Neural cell (in vitro differentiated cells): ENCODE data around the gene ANKRD44. TPM values are rescaled to one million over a fixed set of nuclear protein-coding genes. Genes with fewer than 3 reads are reported as not detected.

Experiments used
- H2AFZ ChIP-seq: fragments of 200-600, 300-800 bp; sonication (generic), shearing (Covaris generic); 2 replicates; pipeline ENCODE4 v1.6.0; 2014; ENCODE audit warnings: low read depth, mild to moderate bottlenecking, antibody characterized with exemption, low read length, moderate library complexity
- H3F3A ChIP-seq: fragments of 200-600 bp; shearing (Covaris generic); 2 replicates; pipeline ENCODE4 v1.6.1; 2016; ENCODE audit warnings: mild to moderate bottlenecking, moderate library complexity, mixed read lengths, antibody characterized with exemption, low read length; ENCODE audit not compliant: insufficient read depth, poor library complexity, severe bottlenecking
- H3K27ac ChIP-seq: fragments of 200-600, 300-800 bp; sonication (generic), shearing (Covaris generic); 2 replicates; pipeline ENCODE4 v1.5.1; 2014; ENCODE audit warnings: mild to moderate bottlenecking, low read length, moderate library complexity
- H3K27me3 ChIP-seq: fragments of 300-800, 200-600 bp; sonication (generic), shearing (Covaris generic); 2 replicates; pipeline ENCODE4 v1.6.0; 2014; ENCODE audit warnings: mild to moderate bottlenecking, low read depth, low read length, moderate library complexity; ENCODE audit not compliant: insufficient read depth
- H3K36me3 ChIP-seq: fragments of 300-800, 200-600 bp; sonication (generic), shearing (Covaris generic); 2 replicates; pipeline ENCODE4 v1.5.1; 2014; ENCODE audit warnings: mild to moderate bottlenecking, antibody characterized with exemption, low read length, moderate library complexity; ENCODE audit not compliant: insufficient read depth
- H3K4me2 ChIP-seq: fragments of 300-800, 200-600 bp; sonication (generic), shearing (Covaris generic); 2 replicates; pipeline ENCODE4 v1.6.0; 2014; ENCODE audit warnings: mild to moderate bottlenecking, low read length
- H3K4me3 ChIP-seq: fragments of 300-800, 200-600 bp; sonication (generic), shearing (Covaris generic); 2 replicates; pipeline ENCODE4 v1.5.1; 2014; ENCODE audit warnings: mild to moderate bottlenecking, low read length, moderate library complexity
- H3K79me2 ChIP-seq: fragments of 200-600 bp; shearing (Covaris generic); replicated peaks from 2 replicates; pipeline ENCODE4 v1.6.0; 2014; ENCODE audit warnings: mild to moderate bottlenecking, low read length, moderate library complexity; ENCODE audit not compliant: insufficient read depth
- H3K9ac ChIP-seq: fragments of 300-800, 200-600 bp; sonication (generic), shearing (Covaris generic); 2 replicates; pipeline ENCODE4 v1.6.1; 2016; ENCODE audit warnings: mild to moderate bottlenecking, low read length, mixed read lengths
- H3K9me2 ChIP-seq: fragments of 200-600 bp; shearing (Covaris generic); 2 replicates; pipeline ENCODE4 v1.6.1; 2016; ENCODE audit warnings: mild to moderate bottlenecking, low read length, mixed read lengths; ENCODE audit not compliant: insufficient read depth
- H3K9me3 ChIP-seq: fragments of 200-600, 300-800 bp; sonication (generic), shearing (Covaris generic); 2 replicates; pipeline ENCODE4 v1.6.1; 2016; ENCODE audit warnings: mild to moderate bottlenecking, mixed run types, low read length, moderate library complexity, mixed read lengths
- H4K20me1 ChIP-seq: fragments of 200-600 bp; shearing (Covaris generic); 2 replicates; pipeline ENCODE4 v1.6.1; 2016; ENCODE audit warnings: mild to moderate bottlenecking, mixed run types; ENCODE audit not compliant: insufficient read depth
- CTCF ChIP-seq: fragments of 450-650 bp; IDR thresholded peaks from 2 replicates; pipeline ENCODE4 v1.5.1; 2014; ENCODE audit warnings: antibody characterized with exemption, mild to moderate bottlenecking, moderate library complexity; ENCODE audit not compliant: poor library complexity, severe bottlenecking
- EP300 ChIP-seq: fragments of 450-650 bp; conservative IDR thresholded peaks from 2 replicates; pipeline ENCODE4 v1.6.1; 2014; ENCODE audit warnings: antibody characterized with exemption, mild to moderate bottlenecking, moderate library complexity; ENCODE audit not compliant: poor library complexity, severe bottlenecking
- EZH2 ChIP-seq: fragments of 200-600, 300-800 bp; shearing (Covaris generic), sonication (generic); IDR thresholded peaks from 2 replicates; pipeline ENCODE4 v1.6.1; 2014; ENCODE audit warnings: antibody characterized with exemption, low read length, borderline replicate concordance, mild to moderate bottlenecking; ENCODE audit not compliant: insufficient read depth, poor library complexity, severe bottlenecking
- MXI1 ChIP-seq: fragments of 450-650 bp; conservative IDR thresholded peaks from 2 replicates; pipeline ENCODE4 v1.6.1; 2014; ENCODE audit warnings: antibody characterized with exemption, mild to moderate bottlenecking; ENCODE audit not compliant: poor library complexity, severe bottlenecking
- POLR2AphosphoS5 ChIP-seq: IDR thresholded peaks from 2 replicates; pipeline ENCODE4 v1.6.1; 2012
- RAD21 ChIP-seq: fragments of 450-650 bp; conservative IDR thresholded peaks from 2 replicates; pipeline ENCODE4 v1.6.1; 2014; ENCODE audit warnings: antibody characterized with exemption, mild to moderate bottlenecking, moderate library complexity
- REST ChIP-seq: IDR thresholded peaks from 2 replicates; pipeline ENCODE4 v1.6.1; 2012; ENCODE audit warnings: borderline replicate concordance
- SMC3 ChIP-seq: fragments of 450-650 bp; conservative IDR thresholded peaks from 2 replicates; pipeline ENCODE4 v1.6.1; 2014; ENCODE audit warnings: antibody characterized with exemption, mild to moderate bottlenecking, moderate library complexity; ENCODE audit not compliant: poor library complexity
- TAF1 ChIP-seq: IDR thresholded peaks from 2 replicates; pipeline ENCODE4 v1.6.1; 2012; ENCODE audit warnings: low read depth
- polyA plus RNA-seq: library from polyadenylated mRNA; depleted of rRNA; stranded (reverse); fragments of >200 nt; gene quantifications from 2 replicates; pipeline ENCODE4 v1.2.3, GENCODE V29; 2014

Gene ANKRD44
- polyA plus RNA-seq, 1 donor from 2014 or later: 94.3 TPM

DNA sequence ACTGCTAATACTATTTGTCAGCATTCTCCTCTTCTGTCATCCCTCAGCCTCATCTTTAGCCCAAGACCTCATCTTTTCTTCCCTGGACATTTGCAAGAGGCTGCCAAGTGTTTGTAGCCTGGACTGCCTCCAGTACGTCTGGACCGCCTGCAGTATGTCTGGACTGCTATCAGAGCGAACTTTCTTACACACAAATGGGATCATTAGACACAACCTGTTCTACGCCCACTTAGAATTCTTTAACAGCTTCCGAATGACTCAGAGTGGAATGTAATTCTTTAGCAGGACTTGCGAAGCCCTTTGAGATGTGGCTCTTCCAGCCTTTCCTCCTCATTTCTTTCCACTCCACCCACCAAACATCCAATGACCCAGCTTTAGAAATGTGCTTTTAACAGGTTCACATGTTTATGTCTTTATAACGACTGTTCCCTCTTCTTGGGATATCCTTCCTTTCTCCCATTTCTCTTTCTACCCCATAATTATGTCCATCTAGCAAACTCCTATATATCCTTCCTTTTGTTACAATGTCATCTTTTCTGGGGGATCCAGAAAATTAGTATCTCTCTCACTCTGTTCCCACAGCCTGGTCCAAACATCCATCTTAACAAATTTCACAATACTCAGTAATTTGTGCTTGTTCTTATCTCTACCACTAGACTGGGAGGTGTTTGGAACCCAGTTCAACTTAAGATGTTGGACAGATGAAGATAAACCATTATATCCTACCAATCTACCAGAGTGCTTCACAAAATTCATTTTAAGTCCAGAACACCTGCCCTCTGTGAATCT lies 212.8 kb downstream of the ANKRD44 start:
- no peaks in the 10 kb centered on the region for H3K79me2 ChIP-seq
- no peaks in the 10 kb centered on the region for H4K20me1 ChIP-seq
- no peaks in the 10 kb centered on the region for H3K9me2 ChIP-seq
- H3K27ac ChIP-seq: no peak overlapping the region
- no peak overlapping the region for H2AFZ ChIP-seq
- no peak overlapping the region for H3K4me2 ChIP-seq
- no peaks in the 10 kb centered on the region for H3K9me3 ChIP-seq
- no peaks in the 10 kb centered on the region for H3F3A ChIP-seq
- H3K9ac ChIP-seq: no peak overlapping the region
- TF ChIP-seq POLR2AphosphoS5 (no peak), SMC3 (no peak), TAF1 (no peak), REST (no peak)
- H3K36me3 ChIP-seq: no peaks in the 10 kb centered on the region
- H3K4me3 ChIP-seq: no peak overlapping the region
- no peaks in the 10 kb centered on the region for H3K27me3 ChIP-seq

GRCh38 chr2:197096649-197097048 lies 213.9 kb downstream of the ANKRD44 start:
- Histone ChIP-seq H3F3A (no peaks in the 10 kb centered on the region), H3K9ac (no peak overlapping the region), H3K9me2 (no peaks in the 10 kb centered on the region), H4K20me1 (no peaks in the 10 kb centered on the region), H2AFZ (no peak overlapping the region), H3K4me3 (no peak overlapping the region), H3K36me3 (no peaks in the 10 kb centered on the region), H3K79me2 (no peaks in the 10 kb centered on the region), H3K4me2 (no peak overlapping the region), H3K27ac (no peak overlapping the region), H3K27me3 (no peaks in the 10 kb centered on the region), H3K9me3 (no peaks in the 10 kb centered on the region)
- TF ChIP-seq CTCF (no peak), POLR2AphosphoS5 (no peak), TAF1 (no peak), MXI1 (no peak), SMC3 (no peak), EZH2 (no peak), REST (no peak), EP300 (no peak), RAD21 (no peak)
